Measurements from ENCODE around the gene PACS2.

The PACS2 gene

GRCh38 chr14:105391541-105391940 lies 77.0 kb downstream of the PACS2 start:
- TF ChIP-seq CTCF (IDR thresholded peaks at IDR 0.05; ENCODE audit: control extremely low read depth, extremely low read depth, low read depth, missing control alignments): no peak
- POLR2A ChIA-PET: no interaction called here
- no peak for DNase-seq (ENCODE audit: extremely low spot score)
- CTCF ChIA-PET: interaction anchor here (0.9 to 4.2 kb wide), 2 partner anchors 21 to 141 kb away, joined by 3 to 24 read pairs; no protein-coding TSS in a partner anchor

DNA sequence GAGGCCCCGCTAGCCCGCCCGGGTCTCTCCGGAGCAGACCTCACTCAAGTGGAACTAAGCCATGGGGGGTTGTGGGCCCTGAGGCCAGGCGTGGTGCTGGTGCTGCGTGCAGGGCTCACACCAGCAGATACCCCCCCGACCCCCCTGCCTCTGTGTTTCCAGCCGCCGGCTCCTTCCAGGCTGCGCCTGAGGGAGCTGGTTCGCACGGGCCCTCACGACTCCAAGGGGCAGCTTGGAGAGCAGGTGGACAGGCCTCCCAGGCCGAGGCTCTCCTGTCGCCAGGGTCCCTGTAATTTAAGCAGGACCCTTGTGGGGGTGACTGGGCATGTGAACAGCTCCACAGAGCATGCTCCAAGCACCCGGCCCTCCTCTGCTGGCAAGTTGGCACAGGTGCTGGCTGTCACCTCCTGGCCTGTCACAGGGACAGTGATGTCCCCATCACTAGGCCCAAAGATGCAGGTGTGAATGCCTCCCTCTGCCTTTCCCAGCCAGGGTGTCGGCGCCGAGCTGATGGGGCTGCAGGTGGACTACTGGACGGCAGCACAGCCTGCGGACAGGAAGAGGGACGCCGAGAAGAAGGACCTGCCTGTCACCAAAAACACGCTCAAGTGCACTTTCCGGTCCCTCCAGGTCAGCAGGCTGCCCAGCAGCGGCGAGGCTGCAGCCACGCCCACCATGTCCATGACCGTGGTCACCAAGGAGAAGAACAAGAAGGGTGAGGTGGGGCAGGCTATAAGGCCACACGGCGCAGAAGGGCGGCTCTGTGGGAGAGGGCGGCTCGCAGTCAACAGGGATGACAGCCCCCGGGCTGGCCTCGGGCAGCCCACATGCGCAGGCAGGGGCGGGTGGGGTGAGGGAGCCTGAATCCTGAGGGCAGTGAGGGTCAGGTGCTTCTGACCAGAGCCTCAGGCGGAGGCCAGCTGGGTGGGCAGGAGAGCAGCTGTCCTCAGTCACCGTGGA lies 77.9 kb downstream of the PACS2 start:
- ChIA-PET CTCF (interaction anchor here (0.9 to 4.2 kb wide), 3 partner anchors 21 to 145 kb away, joined by 3 to 24 read pairs (median 3); no protein-coding TSS in a partner anchor), POLR2A (no interaction called here)
- no peak for TF ChIP-seq CTCF (IDR thresholded peaks at IDR 0.05; ENCODE audit: control extremely low read depth, extremely low read depth, low read depth, missing control alignments)
- DNase-seq (ENCODE audit: extremely low spot score): no peak

GRCh38 chr14:105393151-105393550 lies 78.6 kb downstream of the PACS2 start:
- ChIA-PET POLR2A (no interaction called here), CTCF (interaction anchor here (1.4 kb wide), 1 partner anchor 145 kb away, joined by 3 read pairs; no protein-coding TSS in a partner anchor)
- TF ChIP-seq CTCF (IDR thresholded peaks at IDR 0.05; ENCODE audit: control extremely low read depth, extremely low read depth, low read depth, missing control alignments): no peak
- DNase-seq (ENCODE audit: extremely low spot score): no peak

DNA sequence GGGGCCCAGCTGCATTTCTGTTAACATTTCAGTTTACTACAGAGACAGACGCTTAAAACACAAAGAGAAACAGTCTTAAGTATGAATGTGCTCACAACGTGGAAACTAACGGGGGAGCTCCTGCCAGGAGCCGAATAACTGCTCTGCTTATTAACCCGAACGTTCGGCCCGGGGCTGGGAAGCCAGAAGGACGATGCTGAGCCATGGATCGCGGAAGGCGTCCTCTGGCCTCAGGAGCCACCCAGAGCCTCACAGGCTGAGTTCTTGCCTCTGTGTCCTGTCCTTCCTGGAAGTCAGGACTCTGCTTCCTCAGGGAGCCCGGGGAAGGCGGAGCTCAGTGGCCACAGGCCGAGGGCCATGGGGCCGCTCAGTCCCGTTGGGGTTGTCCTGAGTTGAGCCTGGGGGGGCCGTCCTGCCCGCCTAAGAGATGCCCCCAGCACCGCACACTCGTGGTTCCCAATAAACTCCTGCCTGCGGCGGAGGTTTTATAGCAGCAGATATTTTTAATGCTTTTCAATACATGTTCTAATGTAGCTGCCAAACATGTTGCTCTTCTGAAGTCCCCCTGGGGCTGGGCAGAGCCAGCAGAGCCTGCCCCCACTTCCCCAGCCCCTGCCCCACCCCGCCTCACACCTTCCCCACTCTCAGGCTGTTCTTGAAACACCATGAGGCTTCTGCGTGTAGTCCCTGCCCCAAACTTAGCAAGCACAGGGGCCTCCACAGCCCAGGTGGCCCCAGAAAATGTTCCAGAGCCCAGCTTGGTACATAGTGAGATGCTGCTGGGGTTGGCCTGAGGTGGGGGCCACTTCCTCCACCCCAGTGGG lies 80.4 kb downstream of the PACS2 start:
- no peak for TF ChIP-seq CTCF (IDR thresholded peaks at IDR 0.05; ENCODE audit: control extremely low read depth, extremely low read depth, low read depth, missing control alignments)
- POLR2A ChIA-PET: no interaction called here
- CTCF ChIA-PET: interaction anchor here (3.7 kb wide), 1 partner anchor 24 kb away, joined by 13 read pairs; no protein-coding TSS in a partner anchor
- no peak for DNase-seq (ENCODE audit: extremely low spot score)

- ChIA-PET CTCF (interaction anchor here (3.7 kb wide), 1 partner anchor 25 kb away, joined by 13 read pairs; no protein-coding TSS in a partner anchor), POLR2A (no interaction called here)
Measured at GRCh38 chr14:105395538-105395854, 80.9 kb downstream of the PACS2 start.

More at GRCh38 chr14:105395538-105395854, 80.9 kb downstream of the PACS2 start:
- TF ChIP-seq CTCF (IDR thresholded peaks at IDR 0.05; ENCODE audit: control extremely low read depth, extremely low read depth, low read depth, missing control alignments): no peak
- no peak for DNase-seq (ENCODE audit: extremely low spot score)

Measured in GM10248 (cell line).